Stimulated activated CD4-positive, alpha-beta T cell treated with anti-CD3 and anti-CD28 coated beads, Interleukin-4, amount 100 ng/mL, for 48 hours (primary cell): Measurements from ENCODE around the gene ZNF491.
"Not testable (repeated sequence)": the region's sequence is repeated elsewhere in the genome, so short reads cannot be mapped to it uniquely, and the experiment has no call there.

Source experiments
- DNase-seq, 2 donors: peaks; one replicate each; pipeline ENCODE4 v3.0.0-alpha.2; 2020; ENCODE audit warnings: low read depth in 2 of 2

ZNF491 gene

GRCh38 chr19:11798391-11799330 is at the start of gene ZNF491:
TSS of gene ZNF491 (plus strand) at chr19:11798523. CDS start at chr19:11805954, 7,431 bp downstream.
- DNase-seq, result peak; percentile 85 to 86

- DNase-seq, result no peak
These were observed 48.6 kb upstream of the ZNF491 start for GRCh38 chr19:11749751-11750150.

GRCh38 chr19:11752244-11752736 is 46.0 kb upstream of the ZNF491 start:
- no peak for DNase-seq

GRCh38 chr19:11754663-11755062 is 43.7 kb upstream of the ZNF491 start:
- DNase-seq, result no peak

- no peak for DNase-seq
These were observed 41.4 kb upstream of the ZNF491 start for GRCh38 chr19:11756965-11757364.

- no peak for DNase-seq
These were observed 38.5 kb upstream of the ZNF491 start for GRCh38 chr19:11759805-11760204.

GRCh38 chr19:11763117-11763516 is 35.2 kb upstream of the ZNF491 start:
- DNase-seq, result no peak

GRCh38 chr19:11763611-11764010 is 34.7 kb upstream of the ZNF491 start:
- DNase-seq, result no peak

GRCh38 chr19:11766597-11767591 is 31.4 kb upstream of the ZNF491 start, which contains the start of gene ZNF441:
TSS of gene ZNF441 (plus strand) at chr19:11767000. CDS start at chr19:11767194, 194 bp downstream.
- DNase-seq, result peak; percentile 95

GRCh38 chr19:11767633-11768133 is 30.6 kb upstream of the ZNF491 start:
- DNase-seq, result no peak

- DNase-seq, result no peak
These were observed 28.3 kb upstream of the ZNF491 start for GRCh38 chr19:11769995-11770394.

GRCh38 chr19:11771520-11771919 is 26.8 kb upstream of the ZNF491 start:
- not testable (repeated sequence) for DNase-seq

- DNase-seq, result not testable (repeated sequence)
These were observed 21.7 kb upstream of the ZNF491 start for GRCh38 chr19:11776669-11777068.

- DNase-seq, result no peak
These were observed 17.8 kb upstream of the ZNF491 start for GRCh38 chr19:11780431-11781020.

GRCh38 chr19:11781295-11782057 is 16.8 kb upstream of the ZNF491 start:
- DNase-seq, result no peak

- no peak for DNase-seq
These were observed 14.6 kb upstream of the ZNF491 start for GRCh38 chr19:11783767-11784166.

GRCh38 chr19:11784356-11784755 is 14.0 kb upstream of the ZNF491 start:
- DNase-seq, result no peak

- DNase-seq, result no peak
These were observed 10.8 kb upstream of the ZNF491 start for GRCh38 chr19:11787536-11787935.

- DNase-seq, result no peak
These were observed 5.4 kb upstream of the ZNF491 start for GRCh38 chr19:11792942-11793341.

- DNase-seq, result peak; percentile 56 to 77
These were observed 832 bp upstream of the ZNF491 start for GRCh38 chr19:11797491-11797890.
